Naive B cell (primary cell): ENCODE results near the gene HSPA1A. TPM values are rescaled to one million over a fixed set of nuclear protein-coding genes. Genes with fewer than 3 reads are reported as not detected.
A peak's percentile ranks its signal among the peaks of the same experiment; 100 is the strongest.
"Not testable (repeated sequence)": the region's sequence is repeated elsewhere in the genome, so short reads cannot be mapped to it uniquely, and the experiment has no call there.

Source experiments
- ATAC-seq, 2 donors: fragments of 150-1000 bp; cut with Tn5 transposase; 2 replicates each; pipeline ENCODE4 v1.10.0; 2021; ENCODE audit warnings: low read depth in 2 of 2, mild to moderate bottlenecking in 2 of 2, moderate library complexity in 2 of 2
- DNase-seq: peaks from one replicate; pipeline ENCODE4 v3.0.0; 2022
- H3K27ac Mint-ChIP-seq, 6 donors: one replicate each; pipeline ENCODE4 v1.8.0; 2020 to 2022; ENCODE audit warnings: mild to moderate bottlenecking in 6 of 6, mixed read lengths in 6 of 6, moderate library complexity in 5 of 6, inconsistent platforms in 2 of 6
- H3K27me3 Mint-ChIP-seq, 3 donors: one replicate each; pipeline ENCODE4 v1.8.0; 2021 to 2022; ENCODE audit warnings: mixed read lengths in 3 of 3, mild to moderate bottlenecking in 1 of 3
- H3K36me3 Mint-ChIP-seq, 2 donors: one replicate each; pipeline ENCODE4 v1.8.0; 2020 to 2022; ENCODE audit warnings: mixed read lengths in 2 of 2, inconsistent platforms in 1 of 2, mild to moderate bottlenecking in 1 of 2
- H3K4me1 Mint-ChIP-seq, 3 donors: one replicate each; pipeline ENCODE4 v1.8.0; 2020 to 2022; ENCODE audit warnings: mixed read lengths in 3 of 3, inconsistent platforms in 1 of 3, mild to moderate bottlenecking in 1 of 3, moderate library complexity in 1 of 3
- H3K4me3 Mint-ChIP-seq, 8 donors: one replicate each; pipeline ENCODE4 v1.8.0; 2020 to 2022; ENCODE audit warnings: mild to moderate bottlenecking in 8 of 8, mixed read lengths in 8 of 8, moderate library complexity in 8 of 8, inconsistent platforms in 2 of 8
- H3K9me3 Mint-ChIP-seq, 7 donors: one replicate each; pipeline ENCODE4 v1.8.0; 2020 to 2022; ENCODE audit warnings: mixed read lengths in 7 of 7, mild to moderate bottlenecking in 5 of 7, inconsistent platforms in 2 of 7, moderate library complexity in 1 of 7
- polyA plus RNA-seq, 6 donors: library from polyadenylated mRNA; unstranded; fragments of 300-500 nt; fragmentation: Illumina TruSeq; gene quantifications; one replicate each; pipeline ENCODE4 v1.2.3, GENCODE V29; 2021; ENCODE audit warnings: low read depth in 6 of 6

HSPA1A gene
- polyA plus RNA-seq, 6 donors from 2014 or later: 0.23 to 12.1 (median 7.9) TPM

GRCh38 chr6:31808599-31808998, 6.7 kb upstream of the HSPA1A start:
- not testable (repeated sequence) for ATAC-seq, H3K27me3 Mint-ChIP-seq, DNase-seq, H3K36me3 Mint-ChIP-seq, H3K9me3 Mint-ChIP-seq
- peak overlapping the region in 2 of 8 donors; percentile 13 to 69 for H3K4me3 Mint-ChIP-seq
- H3K4me1 Mint-ChIP-seq: peaks cover 12 to 18% (median 15%) of the 10 kb centered on the region in 3 donors
- peak overlapping the region in 1 of 6 donors; percentile 54 for H3K27ac Mint-ChIP-seq

DNA sequence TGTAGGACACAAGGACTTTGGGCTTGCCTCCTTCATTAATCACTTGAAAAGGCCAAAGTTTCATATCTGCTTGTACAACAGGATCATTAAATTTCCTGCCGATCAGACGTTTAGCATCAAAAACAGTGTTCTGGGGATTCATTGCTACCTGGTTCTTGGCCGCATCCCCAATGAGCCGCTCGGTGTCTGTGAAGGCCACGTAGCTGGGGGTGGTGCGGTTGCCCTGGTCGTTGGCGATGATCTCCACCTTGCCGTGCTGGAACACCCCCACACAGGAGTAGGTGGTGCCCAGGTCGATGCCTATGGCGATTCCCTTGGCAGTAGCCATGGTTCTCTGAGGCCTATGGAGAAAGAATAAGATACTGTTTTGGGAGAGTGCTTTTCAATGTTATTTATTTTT, 3.7 kb upstream of the HSPA1A start:
- no peak overlapping the region for H3K27ac Mint-ChIP-seq
- ATAC-seq (no peak), DNase-seq (no peak)
- peak overlapping the region in 1 of 8 donors; percentile 18 for H3K4me3 Mint-ChIP-seq
- H3K4me1 Mint-ChIP-seq: peaks cover 15 to 21% (median 19%) of the 10 kb centered on the region in 3 donors
- no peaks in the 10 kb centered on the region for H3K27me3 Mint-ChIP-seq
- H3K9me3 Mint-ChIP-seq: no peaks in the 10 kb centered on the region
- H3K36me3 Mint-ChIP-seq: no peaks in the 10 kb centered on the region

- H3K9me3 Mint-ChIP-seq: no peaks in the 10 kb centered on the region
- H3K4me3 Mint-ChIP-seq: peak overlapping the region in 7 of 8 donors; percentile 66 to 96 (median 77)
- no peak for DNase-seq
- ATAC-seq: no peak
- H3K4me1 Mint-ChIP-seq: peaks cover 17 to 29% (median 28%) of the 10 kb centered on the region in 3 donors
- H3K27ac Mint-ChIP-seq: no peak overlapping the region
- no peaks in the 10 kb centered on the region for H3K27me3 Mint-ChIP-seq
- no peaks in the 10 kb centered on the region for H3K36me3 Mint-ChIP-seq
Measured at GRCh38 chr6:31813465-31813849, 1.9 kb upstream of the HSPA1A start.

DNA sequence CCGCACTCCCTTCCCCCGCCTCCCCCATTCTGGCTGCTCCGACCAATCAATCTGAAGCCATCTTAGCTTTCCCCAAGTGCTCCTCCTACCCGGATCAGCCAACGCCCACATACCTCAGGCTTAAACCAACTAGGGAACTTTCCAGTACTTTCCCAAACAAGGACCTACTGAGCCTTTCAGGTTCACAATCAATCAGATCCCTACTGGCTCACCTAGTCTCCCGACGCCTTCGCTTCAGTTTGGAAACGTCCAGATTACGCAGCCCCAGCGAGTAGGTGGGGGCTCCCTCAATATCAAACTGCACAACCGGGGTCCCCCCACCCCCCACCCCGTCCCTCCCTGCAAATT, 692 bp upstream of the HSPA1A start:
- Mint-ChIP-seq H3K27me3 (no peaks in the 10 kb centered on the region), H3K4me1 (peaks cover 17 to 31% (median 28%) of the 10 kb centered on the region in 3 donors), H3K4me3 (peak overlapping the region; percentile 91 to 97 (median 94)), H3K36me3 (no peaks in the 10 kb centered on the region), H3K9me3 (no peaks in the 10 kb centered on the region), H3K27ac (peak overlapping the region; percentile 60 to 95 (median 72))
- DNase-seq: no peak
- peak; percentile 61 to 63 for ATAC-seq

- ATAC-seq: peak; percentile 20 to 26
- H3K9me3 Mint-ChIP-seq, H3K27me3 Mint-ChIP-seq, DNase-seq, H3K36me3 Mint-ChIP-seq: not testable (repeated sequence)
- peak overlapping the region in 5 of 6 donors; percentile 9 to 89 (median 74) for H3K27ac Mint-ChIP-seq
- H3K4me3 Mint-ChIP-seq: peak overlapping the region; percentile 54 to 89 (median 74)
- H3K4me1 Mint-ChIP-seq: peaks cover 24 to 44% (median 42%) of the 10 kb centered on the region in 3 donors
Measured at GRCh38 chr6:31817133-31817928, 2.0 kb downstream of the HSPA1A start.

GRCh38 chr6:31817929-31818511, 2.7 kb downstream of the HSPA1A start:
- not testable (repeated sequence) for DNase-seq, H3K27me3 Mint-ChIP-seq, ATAC-seq, H3K9me3 Mint-ChIP-seq, H3K36me3 Mint-ChIP-seq
- Mint-ChIP-seq H3K27ac (peak overlapping the region in 5 of 6 donors; percentile 32 to 89 (median 74)), H3K4me3 (peak overlapping the region; percentile 54 to 89 (median 74)), H3K4me1 (peaks cover 25 to 49% (median 46%) of the 10 kb centered on the region in 3 donors)

GRCh38 chr6:31819871-31820299, 4.5 kb downstream of the HSPA1A start:
- Mint-ChIP-seq H3K27me3 (no peaks in the 10 kb centered on the region), H3K9me3 (no peaks in the 10 kb centered on the region), H3K27ac (peak overlapping the region in 3 of 6 donors; percentile 7 to 82 (median 26)), H3K4me3 (peak overlapping the region in 6 of 8 donors; percentile 43 to 88 (median 60)), H3K4me1 (peaks cover 16 to 50% (median 37%) of the 10 kb centered on the region in 3 donors), H3K36me3 (no peaks in the 10 kb centered on the region)
- no peak for ATAC-seq
- no peak for DNase-seq

DNA sequence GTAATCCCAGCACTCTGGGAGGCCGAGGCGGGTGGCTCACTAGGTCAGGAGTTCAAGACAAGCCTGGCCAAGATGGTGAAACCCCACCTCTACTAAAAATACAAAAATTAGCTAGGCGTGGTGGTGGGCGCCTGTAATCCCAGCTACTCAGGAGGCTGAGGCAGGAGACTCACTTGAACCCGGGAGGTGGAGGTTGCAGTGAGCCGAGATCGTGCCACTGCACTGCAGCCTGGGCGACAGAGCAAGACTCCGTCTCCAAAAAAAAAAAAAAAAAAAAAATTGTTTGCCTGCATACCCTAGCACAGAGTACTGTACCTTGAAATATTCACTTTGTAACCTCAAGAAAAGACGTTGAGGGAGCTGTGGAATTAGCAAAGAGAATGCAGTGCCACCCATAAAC, 5.1 kb downstream of the HSPA1A start:
- ATAC-seq, DNase-seq, H3K27me3 Mint-ChIP-seq, H3K9me3 Mint-ChIP-seq, H3K36me3 Mint-ChIP-seq: not testable (repeated sequence)
- Mint-ChIP-seq H3K27ac (peak overlapping the region in 1 of 6 donors; percentile 7), H3K4me3 (peak overlapping the region in 5 of 8 donors; percentile 93 to 100 (median 98)), H3K4me1 (peaks cover 13 to 49% (median 32%) of the 10 kb centered on the region in 3 donors)

GRCh38 chr6:31821301-31822035, 6.1 kb downstream of the HSPA1A start:
- Mint-ChIP-seq H3K27me3 (no peaks in the 10 kb centered on the region), H3K36me3 (no peaks in the 10 kb centered on the region), H3K4me1 (peaks cover 13 to 55% (median 32%) of the 10 kb centered on the region in 3 donors), H3K9me3 (no peaks in the 10 kb centered on the region), H3K4me3 (peak overlapping the region; percentile 92 to 100 (median 98)), H3K27ac (peak overlapping the region; percentile 49 to 98 (median 90))
- DNase-seq (no peak), ATAC-seq (peak; percentile 55 to 62)

- H3K27ac Mint-ChIP-seq: peak overlapping the region; percentile 93 to 98 (median 94)
- no peaks in the 10 kb centered on the region for H3K36me3 Mint-ChIP-seq
- H3K27me3 Mint-ChIP-seq: no peaks in the 10 kb centered on the region
- H3K4me3 Mint-ChIP-seq: peak overlapping the region; percentile 92 to 100 (median 98)
- peaks cover 17 to 63% (median 39%) of the 10 kb centered on the region in 3 donors for H3K4me1 Mint-ChIP-seq
- no peak for DNase-seq
- H3K9me3 Mint-ChIP-seq: no peaks in the 10 kb centered on the region
- ATAC-seq: peak; percentile 35 to 44
Measured at GRCh38 chr6:31822036-31822821, 6.9 kb downstream of the HSPA1A start.

- not testable (repeated sequence) for ATAC-seq, H3K9me3 Mint-ChIP-seq, H3K36me3 Mint-ChIP-seq, DNase-seq, H3K27me3 Mint-ChIP-seq
- Mint-ChIP-seq H3K27ac (peak overlapping the region in 2 of 6 donors; percentile 22 to 93), H3K4me1 (peaks cover 15 to 55% (median 26%) of the 10 kb centered on the region in 3 donors), H3K4me3 (peak overlapping the region in 4 of 8 donors; percentile 32 to 93 (median 52))
Measured at GRCh38 chr6:31823592-31824196, 8.4 kb downstream of the HSPA1A start.

GRCh38 chr6:31825553-31825952, 10.2 kb downstream of the HSPA1A start:
- Mint-ChIP-seq H3K27ac (peak overlapping the region in 5 of 6 donors; percentile 72 to 92 (median 77)), H3K36me3 (no peaks in the 10 kb centered on the region), H3K27me3 (no peaks in the 10 kb centered on the region), H3K4me1 (peaks cover 24 to 63% (median 36%) of the 10 kb centered on the region in 3 donors), H3K4me3 (peak overlapping the region in 7 of 8 donors; percentile 19 to 98 (median 91)), H3K9me3 (no peaks in the 10 kb centered on the region)
- ATAC-seq (no peak), DNase-seq (no peak)
